IgD-negative memory B cell (primary cell): ENCODE measurements around the gene EMD. TPM values are rescaled to one million over a fixed set of nuclear protein-coding genes. Genes with fewer than 3 reads are reported as not detected.
"Not testable (repeated sequence)": the region's sequence is repeated elsewhere in the genome, so short reads cannot be mapped to it uniquely, and the experiment has no call there.

ENCODE experiments used
- H3K27ac Mint-ChIP-seq, 3 donors: one replicate each; pipeline ENCODE4 v1.8.0; 2020 to 2022; ENCODE audit warnings: mild to moderate bottlenecking in 3 of 3, mixed read lengths in 3 of 3, moderate library complexity in 1 of 3
- H3K27me3 Mint-ChIP-seq: one replicate; pipeline ENCODE4 v1.8.0; 2021; ENCODE audit warnings: mixed read lengths
- H3K36me3 Mint-ChIP-seq: one replicate; pipeline ENCODE4 v1.8.0; 2020; ENCODE audit warnings: mild to moderate bottlenecking, mixed read lengths
- H3K4me1 Mint-ChIP-seq, 3 donors: one replicate each; pipeline ENCODE4 v1.8.0; 2020 to 2022; ENCODE audit warnings: mixed read lengths in 3 of 3, mild to moderate bottlenecking in 1 of 3
- H3K4me3 Mint-ChIP-seq, 4 donors: one replicate each; pipeline ENCODE4 v1.8.0; 2020 to 2022; ENCODE audit warnings: mild to moderate bottlenecking in 4 of 4, mixed read lengths in 4 of 4, moderate library complexity in 3 of 4
- H3K9me3 Mint-ChIP-seq, 3 donors: one replicate each; pipeline ENCODE4 v1.8.0; 2020 to 2021; ENCODE audit warnings: mixed read lengths in 3 of 3, mild to moderate bottlenecking in 1 of 3
- polyA plus RNA-seq: library from polyadenylated mRNA; unstranded; fragments of 300-500 nt; fragmentation: Illumina TruSeq; gene quantifications from one replicate; pipeline ENCODE4 v1.2.3, GENCODE V29; 2021

Gene EMD
- 32.4 TPM for polyA plus RNA-seq

DNA sequence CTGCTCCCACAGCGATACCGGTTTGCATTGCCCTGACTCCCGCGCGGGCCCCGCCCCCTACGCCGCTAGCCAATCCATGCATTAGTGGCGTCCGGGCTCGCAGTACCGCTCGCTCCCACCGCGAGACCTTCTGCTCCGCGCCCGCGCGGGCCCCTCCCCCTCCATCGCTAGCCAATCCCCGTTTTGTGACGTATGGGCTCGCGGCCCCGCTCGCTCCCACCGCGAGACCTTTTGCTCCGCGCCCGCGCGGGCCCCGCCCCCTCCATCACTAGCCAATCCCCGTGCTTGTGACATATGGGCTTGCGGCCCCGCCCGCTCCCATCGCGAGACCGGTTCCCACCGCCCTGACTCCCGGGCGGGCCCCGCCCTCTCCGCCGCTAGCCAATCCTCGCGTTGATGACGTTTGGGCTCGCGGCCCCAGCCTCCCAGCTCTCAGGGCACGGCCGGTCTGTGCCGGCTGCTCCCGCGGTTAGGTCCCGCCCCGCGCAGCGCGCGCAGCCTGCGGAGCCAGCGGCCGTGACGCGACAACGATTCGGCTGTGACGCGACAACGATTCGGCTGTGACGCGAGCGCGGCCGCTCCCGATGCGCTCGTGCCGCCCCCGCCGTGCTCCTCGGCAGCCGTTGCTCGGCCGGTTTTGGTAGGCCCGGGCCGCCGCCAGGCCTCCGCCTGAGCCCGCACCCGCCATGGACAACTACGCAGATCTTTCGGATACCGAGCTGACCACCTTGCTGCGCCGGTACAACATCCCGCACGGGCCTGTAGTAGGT lies at the start of gene EMD:
Gene EMD (plus strand): TSS at position 497 of the 770 bp plus-strand sequence. CDS start 190 bp downstream, at position 687.
- peaks cover 3 to 9% (median 4%) of the 10 kb centered on the region in 3 donors for H3K4me1 Mint-ChIP-seq
- H3K36me3 Mint-ChIP-seq, result peaks cover 2% of the 10 kb centered on the region
- peak within 1 kb of the TSS; percentile 82 to 91 (median 90) for H3K4me3 Mint-ChIP-seq
- peak within 1 kb of the TSS; percentile 93 to 98 (median 96) for H3K27ac Mint-ChIP-seq
- peaks cover 0 to 2% (median 0%) of the 10 kb centered on the region in 3 donors for H3K9me3 Mint-ChIP-seq
- no peaks in the 10 kb centered on the region for H3K27me3 Mint-ChIP-seq

- peaks cover 2% of the 10 kb centered on the region for H3K27me3 Mint-ChIP-seq
- no peaks in the 10 kb centered on the region for H3K36me3 Mint-ChIP-seq
- H3K4me1 Mint-ChIP-seq, result peaks cover 9 to 28% (median 13%) of the 10 kb centered on the region in 3 donors
- H3K27ac Mint-ChIP-seq, result no peak overlapping the region
- H3K9me3 Mint-ChIP-seq, result no peaks in the 10 kb centered on the region
- H3K4me3 Mint-ChIP-seq, result no peak overlapping the region
These were observed 46.5 kb upstream of the EMD start for GRCh38 chrX:154332561-154332960.

DNA sequence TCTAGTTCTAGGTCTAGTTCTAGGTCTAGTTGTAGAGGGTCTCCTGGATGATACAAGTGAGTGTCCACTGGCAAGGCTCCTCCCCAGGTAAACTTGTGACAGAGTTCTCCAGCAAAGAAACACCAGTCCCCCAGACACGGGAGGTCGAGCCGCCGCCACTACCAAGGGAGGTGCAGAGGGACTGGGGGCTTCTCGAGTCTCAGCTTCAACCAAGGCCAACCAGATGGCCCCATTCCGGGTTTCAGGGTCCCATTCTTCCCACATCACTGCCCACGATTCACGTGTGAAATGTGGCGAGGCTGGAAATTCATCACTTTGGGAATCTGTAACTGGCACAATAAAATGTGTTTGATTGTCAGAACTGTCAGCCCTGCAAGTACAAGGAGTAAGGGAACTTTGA lies 46.0 kb upstream of the EMD start:
- Mint-ChIP-seq H3K4me1 (peaks cover 7 to 24% (median 13%) of the 10 kb centered on the region in 3 donors), H3K27ac (peak overlapping the region in 1 of 3 donors; percentile 41), H3K9me3 (no peaks in the 10 kb centered on the region), H3K27me3 (peaks cover 2% of the 10 kb centered on the region), H3K36me3 (no peaks in the 10 kb centered on the region), H3K4me3 (no peak overlapping the region)

DNA sequence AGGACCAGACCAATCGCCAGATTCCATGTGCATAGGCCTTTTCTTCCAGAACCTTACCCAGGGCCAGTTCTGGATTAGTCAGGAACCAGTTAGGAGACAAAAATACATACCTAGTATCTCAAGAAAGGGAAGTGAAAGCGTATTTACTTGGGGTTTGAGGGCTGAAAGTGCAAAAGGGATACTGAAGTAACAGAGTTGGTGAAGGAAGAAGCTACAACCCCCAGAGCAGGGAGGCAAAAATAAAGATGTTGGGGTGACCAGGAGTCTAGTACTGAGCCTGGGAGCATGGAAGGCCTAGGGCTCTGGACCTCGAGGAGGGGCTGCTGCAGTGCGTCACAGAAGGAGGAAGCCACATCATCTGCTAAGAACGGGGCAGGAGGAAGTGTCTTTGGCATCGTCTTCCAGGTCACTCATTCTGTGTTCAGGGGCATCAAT lies 45.2 kb upstream of the EMD start:
- H3K36me3 Mint-ChIP-seq, result no peaks in the 10 kb centered on the region
- peaks cover 2% of the 10 kb centered on the region for H3K27me3 Mint-ChIP-seq
- H3K9me3 Mint-ChIP-seq, result no peaks in the 10 kb centered on the region
- peak overlapping the region; percentile 41 to 90 (median 54) for H3K27ac Mint-ChIP-seq
- H3K4me3 Mint-ChIP-seq, result peak overlapping the region; percentile 8 to 83 (median 54)
- H3K4me1 Mint-ChIP-seq, result peaks cover 7 to 22% (median 13%) of the 10 kb centered on the region in 3 donors

- H3K27me3 Mint-ChIP-seq, result peaks cover 2% of the 10 kb centered on the region
- peak overlapping the region; percentile 3 to 54 (median 41) for H3K27ac Mint-ChIP-seq
- no peaks in the 10 kb centered on the region for H3K9me3 Mint-ChIP-seq
- no peaks in the 10 kb centered on the region for H3K36me3 Mint-ChIP-seq
- peaks cover 7 to 22% (median 13%) of the 10 kb centered on the region in 3 donors for H3K4me1 Mint-ChIP-seq
- peak overlapping the region in 3 of 4 donors; percentile 13 to 83 (median 76) for H3K4me3 Mint-ChIP-seq
These were observed 44.6 kb upstream of the EMD start for GRCh38 chrX:154334496-154334895.

DNA sequence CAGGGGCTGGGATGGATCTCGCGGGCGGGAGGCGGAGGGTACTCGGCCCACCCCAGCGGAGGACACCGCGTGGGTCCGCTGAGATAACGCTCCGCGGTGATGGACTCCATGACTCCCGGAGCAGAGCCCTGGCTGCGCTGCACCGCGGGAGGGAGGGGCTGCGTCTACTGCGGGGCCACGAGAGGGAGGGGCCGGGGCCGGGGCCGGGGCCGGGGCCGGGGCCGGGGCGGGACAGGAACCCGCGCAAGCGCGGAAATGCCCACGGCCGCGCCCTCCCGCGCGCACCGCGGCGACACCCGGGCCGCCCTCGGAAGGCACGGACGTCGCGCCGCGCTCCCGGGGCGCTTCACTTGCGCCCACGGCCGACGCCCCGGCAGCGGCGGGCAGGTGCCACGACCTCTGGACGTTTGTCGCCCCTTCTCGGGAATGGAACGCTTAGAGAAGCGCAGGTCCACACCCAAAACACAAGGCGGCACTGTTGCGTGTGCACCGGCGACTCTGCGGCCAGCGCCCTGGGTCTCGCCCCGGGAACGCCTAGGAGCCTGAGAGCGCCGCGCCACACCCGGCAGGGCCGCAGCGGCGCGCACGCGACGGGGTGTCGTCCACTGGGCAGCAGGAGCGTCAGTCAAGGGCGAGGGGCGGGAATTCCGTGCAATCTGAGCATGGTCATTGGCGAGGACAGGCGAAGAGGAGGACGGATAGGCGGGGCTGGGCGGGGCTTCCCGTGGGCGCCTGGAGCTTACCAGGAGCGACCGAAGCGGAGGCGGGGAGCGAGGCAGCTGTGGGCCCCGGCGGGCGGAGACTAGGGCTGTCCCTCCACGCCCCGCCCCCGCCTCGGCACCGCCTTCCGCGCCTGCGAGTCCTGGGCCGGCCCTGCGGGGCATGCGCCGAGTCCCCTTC lies 37.4 kb upstream of the EMD start:
- not testable (repeated sequence) for H3K27ac Mint-ChIP-seq, H3K4me3 Mint-ChIP-seq, H3K9me3 Mint-ChIP-seq, H3K36me3 Mint-ChIP-seq, H3K27me3 Mint-ChIP-seq, H3K4me1 Mint-ChIP-seq

DNA sequence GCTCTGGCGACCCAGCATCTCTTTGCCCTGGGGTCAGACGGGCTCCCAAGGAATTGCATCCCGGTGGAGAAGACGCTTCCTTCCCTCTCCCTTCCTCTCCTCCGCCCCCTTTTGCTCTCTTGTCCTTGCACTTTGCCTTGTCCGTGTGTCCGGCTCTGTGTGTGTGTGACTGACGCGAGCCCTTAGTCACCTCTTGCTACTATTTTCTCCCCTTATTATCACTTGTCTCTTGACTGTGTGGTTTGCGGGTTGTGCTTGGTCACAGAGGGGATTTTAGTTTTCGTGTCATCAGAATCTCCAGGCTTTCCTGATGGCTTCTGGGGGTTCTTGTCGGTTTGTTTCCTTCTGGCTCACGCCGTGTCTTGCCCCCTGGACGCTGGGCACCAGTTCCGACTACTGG lies 36.0 kb upstream of the EMD start:
- H3K36me3 Mint-ChIP-seq, H3K4me1 Mint-ChIP-seq, H3K9me3 Mint-ChIP-seq, H3K27ac Mint-ChIP-seq, H3K4me3 Mint-ChIP-seq, H3K27me3 Mint-ChIP-seq: not testable (repeated sequence)

- H3K9me3 Mint-ChIP-seq, H3K27me3 Mint-ChIP-seq, H3K4me3 Mint-ChIP-seq, H3K36me3 Mint-ChIP-seq, H3K27ac Mint-ChIP-seq, H3K4me1 Mint-ChIP-seq: not testable (repeated sequence)
These were observed 35.5 kb upstream of the EMD start for GRCh38 chrX:154343620-154344019.

- Mint-ChIP-seq H3K27ac (peak overlapping the region; percentile 59 to 92 (median 89)), H3K4me3 (peak overlapping the region in 2 of 4 donors; percentile 34 to 49), H3K27me3 (no peaks in the 10 kb centered on the region), H3K36me3 (peaks cover 4% of the 10 kb centered on the region), H3K4me1 (peaks cover 5 to 14% (median 14%) of the 10 kb centered on the region in 3 donors), H3K9me3 (no peaks in the 10 kb centered on the region)
These were observed 31.0 kb upstream of the EMD start for GRCh38 chrX:154348114-154348531.

DNA sequence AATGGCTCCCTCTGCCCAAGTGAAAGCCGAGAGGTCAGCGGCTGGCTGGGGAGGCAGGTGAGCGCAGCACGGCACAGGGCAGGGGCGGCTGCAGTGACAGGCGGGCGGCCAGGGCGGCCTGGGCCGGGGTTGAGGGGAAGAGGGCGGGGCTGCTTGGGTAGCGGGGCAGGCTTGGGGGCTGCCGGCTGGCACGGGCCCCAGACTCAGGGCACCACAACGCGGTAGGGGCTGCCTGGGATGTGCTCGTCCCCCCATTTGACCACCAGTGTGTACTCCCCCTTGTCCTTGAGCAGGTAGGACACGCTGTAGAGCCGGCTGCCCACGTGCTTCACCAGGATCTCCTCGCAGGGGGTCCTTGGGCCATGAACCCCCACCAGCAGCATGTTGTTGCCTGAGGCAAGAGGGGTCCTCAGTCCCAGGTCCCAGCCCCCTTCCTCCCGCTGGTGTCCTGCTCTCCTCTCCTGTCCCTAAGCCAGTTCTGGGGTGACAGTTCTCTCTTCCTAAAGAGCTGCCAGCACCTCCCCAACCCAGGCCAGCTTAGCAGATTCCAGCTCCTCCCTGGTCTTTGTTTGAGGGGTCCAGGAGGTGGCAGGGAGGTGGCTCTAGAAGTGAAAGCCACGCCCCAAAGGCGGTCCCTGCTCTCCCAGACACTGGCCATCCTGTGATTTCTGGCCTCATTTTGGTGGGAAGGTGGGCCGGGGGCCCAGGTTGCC lies 30.3 kb upstream of the EMD start:
- Mint-ChIP-seq H3K27me3 (no peaks in the 10 kb centered on the region), H3K36me3 (peaks cover 4% of the 10 kb centered on the region), H3K4me3 (peak overlapping the region in 1 of 4 donors; percentile 17), H3K4me1 (peaks cover 5 to 17% (median 16%) of the 10 kb centered on the region in 3 donors), H3K9me3 (no peaks in the 10 kb centered on the region), H3K27ac (peak overlapping the region in 2 of 3 donors; percentile 89 to 92)

DNA sequence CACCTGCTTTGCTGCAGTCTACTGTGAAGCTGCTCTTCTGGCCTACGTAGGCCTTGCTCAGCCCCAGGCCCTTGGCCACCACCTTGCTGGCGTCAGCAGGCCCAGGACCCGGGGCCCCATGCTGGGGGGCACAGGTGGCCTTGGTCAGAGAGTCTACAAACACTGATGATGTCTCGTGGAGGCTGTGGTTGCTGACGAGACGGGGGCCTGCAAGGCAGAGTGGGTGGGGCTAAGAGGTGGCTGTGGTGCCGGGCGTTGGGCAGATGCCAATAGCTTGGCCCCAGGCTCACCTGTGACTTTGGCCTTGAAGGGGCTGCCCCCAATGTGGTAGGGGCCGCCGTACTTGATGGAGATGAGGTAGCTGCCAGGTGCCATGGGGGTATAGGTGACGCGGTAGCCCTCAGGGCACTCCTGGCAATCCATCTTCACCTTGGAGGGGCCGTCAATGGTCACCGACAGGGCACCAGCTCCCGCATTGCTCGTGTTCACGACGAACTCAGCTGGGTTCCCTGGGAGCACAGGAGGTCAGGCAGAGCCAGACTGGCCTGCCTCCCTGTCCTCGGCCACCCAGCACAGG lies 29.6 kb upstream of the EMD start:
- H3K4me1 Mint-ChIP-seq, result peaks cover 5 to 17% (median 16%) of the 10 kb centered on the region in 3 donors
- no peaks in the 10 kb centered on the region for H3K9me3 Mint-ChIP-seq
- peaks cover 4% of the 10 kb centered on the region for H3K36me3 Mint-ChIP-seq
- H3K4me3 Mint-ChIP-seq, result peak overlapping the region in 1 of 4 donors; percentile 17
- H3K27me3 Mint-ChIP-seq, result no peaks in the 10 kb centered on the region
- peak overlapping the region in 2 of 3 donors; percentile 91 to 92 for H3K27ac Mint-ChIP-seq

DNA sequence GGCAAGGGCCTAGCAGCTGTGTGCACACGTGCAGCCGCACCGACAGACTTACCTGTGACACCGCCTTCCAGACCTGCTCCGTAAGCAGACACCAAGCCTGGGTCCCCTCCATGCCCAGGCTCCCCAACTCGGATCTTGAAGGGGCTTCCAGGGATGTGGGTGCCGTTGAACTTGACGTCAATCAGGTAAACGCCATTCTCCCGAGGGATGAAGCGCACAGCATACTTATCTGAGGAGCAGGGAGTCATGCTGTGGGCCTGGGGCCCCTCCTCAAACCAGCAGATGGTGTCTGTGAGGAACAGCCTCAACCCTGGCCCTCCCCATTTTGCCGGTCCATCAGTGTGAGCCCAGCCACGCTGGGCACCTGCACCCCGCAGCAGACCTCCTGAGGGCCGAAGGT lies 29.1 kb upstream of the EMD start:
- Mint-ChIP-seq H3K27ac (peak overlapping the region; percentile 59 to 92 (median 91)), H3K27me3 (no peaks in the 10 kb centered on the region), H3K4me3 (no peak overlapping the region), H3K4me1 (peaks cover 5 to 17% (median 16%) of the 10 kb centered on the region in 3 donors), H3K9me3 (no peaks in the 10 kb centered on the region), H3K36me3 (peaks cover 4% of the 10 kb centered on the region)

DNA sequence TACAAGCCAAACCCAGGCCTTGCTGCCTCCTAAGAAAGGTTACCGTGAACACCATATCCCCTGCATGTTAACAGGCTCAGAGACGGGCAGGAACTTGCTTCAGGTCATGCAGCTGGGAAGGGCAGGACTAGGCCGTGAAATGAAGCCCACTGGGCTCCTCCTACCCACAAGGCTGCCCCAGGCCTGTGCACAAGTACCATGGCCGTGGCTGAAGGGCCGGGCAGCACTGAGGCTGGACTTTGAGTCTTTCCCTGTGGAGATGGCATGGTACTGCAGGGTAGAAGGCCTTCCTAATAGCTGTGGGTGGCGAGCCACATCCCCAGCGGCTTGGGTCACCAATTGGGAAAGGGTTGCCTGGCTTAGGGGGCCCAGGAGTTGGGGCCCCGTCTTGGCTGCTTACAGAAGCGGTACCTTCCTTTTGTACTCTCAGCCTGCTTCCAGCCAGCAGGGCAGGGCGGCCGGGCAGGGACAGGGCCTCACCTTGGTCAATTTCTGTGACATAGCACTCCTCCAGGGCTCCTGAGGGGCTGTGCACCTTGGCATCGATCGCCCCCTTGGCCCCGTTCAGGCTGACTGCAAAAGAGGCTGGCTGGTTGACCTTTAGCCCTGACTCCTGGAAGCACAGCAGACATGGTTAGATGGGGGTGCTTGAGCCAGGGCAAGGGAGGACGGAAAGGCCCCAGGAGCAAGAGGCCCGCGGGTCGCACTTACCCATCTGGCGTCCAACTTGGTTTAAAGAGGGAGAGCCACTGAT lies 28.5 kb upstream of the EMD start:
- H3K36me3 Mint-ChIP-seq, result peaks cover 4% of the 10 kb centered on the region
- H3K4me3 Mint-ChIP-seq, result peak overlapping the region in 3 of 4 donors; percentile 76 to 82 (median 81)
- peaks cover 5 to 17% (median 16%) of the 10 kb centered on the region in 3 donors for H3K4me1 Mint-ChIP-seq
- H3K9me3 Mint-ChIP-seq, result no peaks in the 10 kb centered on the region
- H3K27ac Mint-ChIP-seq, result peak overlapping the region; percentile 67 to 92 (median 91)
- H3K27me3 Mint-ChIP-seq, result no peaks in the 10 kb centered on the region
